DMS114 treated with DMSO at 0.1 percent for 48 hours (cell line): ENCODE data around the gene DAAM1.

ENCODE experiments used
- DNase-seq: peaks from one replicate; lab custom pipeline; 2025; ENCODE audit not compliant: unreplicated experiment; lab: John Stamatoyannopoulos, UW

Gene DAAM1

DNA sequence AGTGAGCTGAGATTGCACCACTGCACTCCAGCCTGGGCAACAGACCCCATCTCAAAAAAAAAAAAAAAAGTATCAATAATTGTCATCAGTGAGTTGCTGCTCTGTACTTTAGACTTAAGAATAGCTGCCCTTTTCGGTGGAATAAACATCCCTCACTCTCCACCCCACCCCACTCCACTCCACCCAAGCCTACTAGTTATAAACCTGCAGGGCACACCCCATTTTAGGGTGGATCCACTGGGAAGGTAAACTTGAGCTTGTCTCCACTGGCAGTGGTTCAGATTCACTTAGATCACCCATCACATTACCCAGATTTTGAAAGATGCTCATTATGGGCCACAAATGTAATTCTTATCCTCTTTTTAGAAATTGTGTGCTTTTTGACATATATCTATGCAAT is 170.3 kb downstream of the DAAM1 start:
- DNase-seq: no peak

DNA sequence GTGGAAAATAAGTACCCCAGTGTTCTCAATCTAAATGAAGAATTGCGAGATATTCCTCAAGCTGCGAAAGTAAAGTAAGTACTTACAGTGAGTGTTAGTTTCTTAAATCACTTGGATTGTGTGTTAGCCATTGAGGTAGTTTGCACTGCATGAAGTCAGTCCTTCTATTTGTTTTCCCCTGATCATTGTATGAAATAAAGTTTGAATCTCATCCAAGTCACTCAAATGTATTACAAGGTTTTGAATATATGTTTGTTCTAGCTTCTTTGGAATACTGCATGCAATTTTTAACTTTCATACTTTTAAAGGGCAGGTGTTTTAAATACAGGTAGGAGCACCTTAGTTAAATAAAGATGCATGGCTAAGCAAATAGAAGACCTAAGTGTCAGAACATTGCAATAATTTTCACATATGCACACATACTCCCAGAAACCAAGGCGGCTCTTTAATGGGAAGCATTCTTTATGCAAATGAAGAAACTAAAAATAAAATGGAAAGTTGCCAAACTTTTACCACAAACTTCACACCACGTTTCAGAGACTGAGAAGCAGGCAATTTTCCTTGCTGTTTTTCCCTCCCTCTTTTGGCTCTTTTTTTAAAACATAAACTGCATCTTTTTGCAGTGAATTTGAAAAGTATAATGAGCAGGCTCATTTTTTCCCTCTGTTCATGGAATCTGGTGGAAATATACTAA is 171.1 kb downstream of the DAAM1 start:
- DNase-seq: no peak

GRCh38 chr14:59360233-59360632 is 171.8 kb downstream of the DAAM1 start:
- DNase-seq: no peak

GRCh38 chr14:59360923-59361794 is 172.7 kb downstream of the DAAM1 start:
- DNase-seq: no peak

GRCh38 chr14:59362513-59362912 is 174.0 kb downstream of the DAAM1 start:
- no peak for DNase-seq

- no peak for DNase-seq
Measured at GRCh38 chr14:59363531-59364226, 175.2 kb downstream of the DAAM1 start.

DNA sequence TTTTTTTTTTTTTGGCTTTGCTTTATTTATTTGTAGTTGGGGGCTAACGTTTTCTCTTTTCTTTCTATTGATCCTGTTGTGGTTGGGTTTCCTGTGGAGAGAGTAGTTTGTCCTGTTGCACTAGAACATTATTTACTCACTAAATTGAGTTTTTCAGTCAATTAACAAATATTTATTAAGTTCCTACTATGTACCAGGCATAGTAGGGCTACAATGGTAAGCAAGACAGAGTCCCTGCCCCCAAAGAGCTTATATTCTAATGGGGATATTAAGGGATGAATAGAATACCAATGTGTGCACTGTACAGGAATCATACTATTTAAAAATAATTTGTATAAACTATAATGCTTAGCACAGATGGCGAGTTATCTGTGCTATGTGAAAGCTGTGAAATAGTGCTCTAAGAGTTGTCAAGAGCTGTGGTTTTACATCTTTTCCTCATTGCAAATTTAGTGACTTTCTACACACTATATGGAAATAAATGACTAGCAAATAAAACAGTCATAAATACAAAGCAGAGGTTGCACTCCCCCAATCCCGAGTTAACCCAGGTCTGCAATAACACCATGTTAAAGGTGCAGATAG is 181.8 kb downstream of the DAAM1 start:
- DNase-seq: no peak

GRCh38 chr14:59371771-59372170 is 183.3 kb downstream of the DAAM1 start:
- DNase-seq: no peak

GRCh38 chr14:59374048-59374447 is 185.6 kb downstream of the DAAM1 start:
- DNase-seq: no peak

GRCh38 chr14:59376686-59377085 is 188.2 kb downstream of the DAAM1 start:
- DNase-seq: no peak

DNA sequence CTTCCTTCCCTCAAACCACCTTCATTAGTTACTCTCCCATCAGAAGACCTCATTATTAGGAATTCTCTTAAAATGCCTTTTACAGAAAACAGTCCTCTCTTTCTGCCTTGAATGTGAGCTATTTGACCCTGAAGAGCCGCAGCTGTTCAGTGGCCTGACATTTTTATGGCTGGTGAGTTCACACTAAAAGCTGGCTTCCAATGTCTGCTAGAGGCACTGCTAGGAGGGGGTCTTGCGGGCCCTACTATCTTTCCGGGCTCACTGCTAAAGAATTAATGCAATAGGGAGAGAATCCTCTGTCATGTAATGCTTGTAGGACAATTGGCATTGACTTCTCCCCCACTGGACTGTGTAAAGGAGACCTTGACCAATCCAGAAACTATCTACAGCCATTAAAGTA is 189.0 kb downstream of the DAAM1 start:
- DNase-seq: no peak

GRCh38 chr14:59377991-59378601 is 189.6 kb downstream of the DAAM1 start:
- DNase-seq: no peak

DNA sequence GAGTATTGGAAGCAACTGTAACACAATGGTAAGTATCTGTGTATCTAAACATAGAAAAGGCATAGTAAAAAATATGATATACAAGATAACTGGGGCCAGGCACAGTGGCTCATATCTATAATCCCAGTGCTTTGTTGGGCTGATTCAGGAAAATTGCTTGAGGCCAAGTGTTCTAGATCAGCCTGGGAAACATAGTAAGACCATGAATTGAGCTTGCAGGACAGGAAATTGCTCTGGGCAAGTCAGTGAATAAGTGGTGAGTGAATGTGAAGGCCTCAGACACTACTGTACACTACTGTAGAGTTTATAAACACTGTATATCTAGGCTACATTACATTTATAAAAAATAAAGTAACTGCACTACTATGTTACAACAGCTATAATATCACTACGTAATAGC is 201.5 kb downstream of the DAAM1 start:
- DNase-seq: no peak

DNA sequence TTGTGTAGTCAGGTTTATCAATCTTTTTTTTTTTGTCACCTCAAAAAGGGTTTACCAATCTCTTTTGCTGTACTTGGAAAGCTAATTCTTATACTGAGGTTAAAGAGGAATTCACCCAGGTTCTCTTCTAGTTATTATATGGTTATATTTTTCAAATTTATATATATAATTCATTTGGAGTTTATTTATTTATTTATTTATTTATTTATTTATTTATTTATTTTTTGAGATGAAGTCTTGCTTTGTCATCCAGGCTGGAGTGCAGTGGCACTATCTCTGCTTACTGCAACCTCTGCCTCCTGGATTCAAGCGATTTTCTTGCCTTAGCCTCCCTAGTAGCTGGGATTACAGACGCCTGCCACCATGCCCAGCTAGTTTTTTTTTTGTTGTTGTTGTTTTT is 202.9 kb downstream of the DAAM1 start:
- DNase-seq: no peak

GRCh38 chr14:59394268-59394667 is 205.8 kb downstream of the DAAM1 start:
- no peak for DNase-seq

DNA sequence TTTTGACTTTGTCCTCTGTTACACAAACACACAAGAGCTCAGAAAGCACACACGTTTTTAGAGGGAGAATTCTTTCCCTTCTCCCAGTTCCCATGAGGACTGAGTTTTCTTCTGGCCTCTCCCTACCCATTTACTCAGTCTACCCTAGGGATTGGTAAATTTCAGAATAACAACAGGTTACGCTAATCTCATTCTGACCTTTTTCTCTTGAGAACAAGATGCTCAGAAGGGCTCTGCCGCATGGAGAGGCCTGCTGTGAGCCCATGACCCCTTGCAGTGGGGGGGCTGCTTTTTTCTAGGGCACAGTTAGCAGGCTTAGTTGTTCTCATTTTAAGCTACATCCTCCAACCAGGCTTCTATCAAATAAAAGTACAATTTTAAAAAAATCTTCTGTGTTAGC is 207.2 kb downstream of the DAAM1 start:
- no peak for DNase-seq

DNA sequence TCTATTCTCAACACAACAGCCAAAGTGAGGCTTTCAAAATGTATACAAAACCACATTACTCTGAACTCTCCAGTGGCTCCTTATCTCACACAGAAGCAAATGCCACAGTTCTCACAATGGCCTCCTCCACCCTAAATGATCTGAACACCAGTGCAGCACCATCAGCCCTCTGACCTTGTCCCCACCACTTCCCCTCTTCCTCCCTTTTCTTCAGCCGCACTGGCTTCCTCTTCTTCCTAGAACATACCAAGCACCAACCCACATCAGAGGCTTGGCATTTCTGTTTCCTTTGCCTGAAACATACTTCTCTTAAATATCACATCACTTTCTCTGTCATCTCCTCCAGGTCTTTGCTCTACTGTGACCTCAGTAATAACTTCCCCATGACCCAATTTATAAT is 210.4 kb downstream of the DAAM1 start:
- DNase-seq: no peak

- no peak for DNase-seq
Measured at GRCh38 chr14:59406454-59407245, 218.2 kb downstream of the DAAM1 start.

- no peak for DNase-seq
Measured at GRCh38 chr14:59407246-59408010, 219.0 kb downstream of the DAAM1 start.
